T-helper 2 cell treated with Interferon-gamma antibody and Interleukin-4, amounts not matched to agents 5 μg/mL and 100 μg/mL, for 36 hours (primary cell): ENCODE results near the gene SLC4A7.
"Not testable (repeated sequence)": the region's sequence is repeated elsewhere in the genome, so short reads cannot be mapped to it uniquely, and the experiment has no call there.

Experiments used
- DNase-seq: peaks from one replicate; pipeline ENCODE4 v3.0.0; 2021; ENCODE audit warnings: low spot score
- H3K27ac Mint-ChIP-seq: one replicate; pipeline ENCODE4 v1.8.0; 2021; ENCODE audit warnings: mild to moderate bottlenecking, mixed read lengths
- H3K27me3 Mint-ChIP-seq: one replicate; pipeline ENCODE4 v1.8.0; 2021; ENCODE audit warnings: low read depth, mixed read lengths
- H3K36me3 Mint-ChIP-seq: one replicate; pipeline ENCODE4 v1.8.0; 2021; ENCODE audit warnings: low read depth, mixed read lengths
- H3K4me1 Mint-ChIP-seq: one replicate; pipeline ENCODE4 v1.8.0; 2021; ENCODE audit warnings: low read depth, mixed read lengths
- H3K4me3 Mint-ChIP-seq: one replicate; pipeline ENCODE4 v1.8.0; 2022; ENCODE audit warnings: mild to moderate bottlenecking, moderate library complexity, mixed read lengths
- H3K9me3 Mint-ChIP-seq: one replicate; pipeline ENCODE4 v1.8.0; 2021; ENCODE audit warnings: mixed read lengths

The SLC4A7 gene

GRCh38 chr3:27484015-27484844 lies at the start of gene SLC4A7:
Gene SLC4A7, minus strand, starts transcription at chr3:27484384. Its CDS starts 258 bp downstream, at chr3:27484126.
- H3K9me3 Mint-ChIP-seq, result no peaks in the 10 kb centered on the region
- no peaks in the 10 kb centered on the region for H3K27me3 Mint-ChIP-seq
- H3K27ac Mint-ChIP-seq, result peak within 1 kb of the TSS; percentile 99
- peak; percentile 97 for DNase-seq
- peaks cover 33% of the 10 kb centered on the region for H3K36me3 Mint-ChIP-seq
- peaks cover 33% of the 10 kb centered on the region for H3K4me1 Mint-ChIP-seq
- H3K4me3 Mint-ChIP-seq, result peak within 1 kb of the TSS; percentile 99

DNA sequence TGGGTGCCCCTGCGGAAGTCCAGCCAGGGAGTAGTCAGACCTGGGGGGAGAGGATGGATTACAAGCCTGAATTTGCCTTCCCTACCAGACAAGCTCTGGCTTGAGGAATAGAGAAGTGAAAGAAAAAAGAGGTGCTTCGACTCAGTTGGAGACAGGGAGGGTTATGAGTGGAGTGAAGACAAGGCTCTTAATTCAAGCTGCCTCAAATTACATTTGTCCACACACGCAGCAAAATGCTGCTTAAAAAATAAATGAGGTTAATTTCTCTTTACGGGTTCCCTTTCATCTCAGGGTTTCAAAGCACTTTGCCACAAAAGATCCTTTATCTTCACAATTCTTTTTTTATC lies 49.0 kb upstream of the SLC4A7 start:
- H3K4me1 Mint-ChIP-seq, result peaks cover 18% of the 10 kb centered on the region
- no peaks in the 10 kb centered on the region for H3K36me3 Mint-ChIP-seq
- peak overlapping the region; percentile 33 for H3K4me3 Mint-ChIP-seq
- no peaks in the 10 kb centered on the region for H3K27me3 Mint-ChIP-seq
- no peak for DNase-seq
- H3K9me3 Mint-ChIP-seq, result no peaks in the 10 kb centered on the region
- H3K27ac Mint-ChIP-seq, result no peak overlapping the region

DNA sequence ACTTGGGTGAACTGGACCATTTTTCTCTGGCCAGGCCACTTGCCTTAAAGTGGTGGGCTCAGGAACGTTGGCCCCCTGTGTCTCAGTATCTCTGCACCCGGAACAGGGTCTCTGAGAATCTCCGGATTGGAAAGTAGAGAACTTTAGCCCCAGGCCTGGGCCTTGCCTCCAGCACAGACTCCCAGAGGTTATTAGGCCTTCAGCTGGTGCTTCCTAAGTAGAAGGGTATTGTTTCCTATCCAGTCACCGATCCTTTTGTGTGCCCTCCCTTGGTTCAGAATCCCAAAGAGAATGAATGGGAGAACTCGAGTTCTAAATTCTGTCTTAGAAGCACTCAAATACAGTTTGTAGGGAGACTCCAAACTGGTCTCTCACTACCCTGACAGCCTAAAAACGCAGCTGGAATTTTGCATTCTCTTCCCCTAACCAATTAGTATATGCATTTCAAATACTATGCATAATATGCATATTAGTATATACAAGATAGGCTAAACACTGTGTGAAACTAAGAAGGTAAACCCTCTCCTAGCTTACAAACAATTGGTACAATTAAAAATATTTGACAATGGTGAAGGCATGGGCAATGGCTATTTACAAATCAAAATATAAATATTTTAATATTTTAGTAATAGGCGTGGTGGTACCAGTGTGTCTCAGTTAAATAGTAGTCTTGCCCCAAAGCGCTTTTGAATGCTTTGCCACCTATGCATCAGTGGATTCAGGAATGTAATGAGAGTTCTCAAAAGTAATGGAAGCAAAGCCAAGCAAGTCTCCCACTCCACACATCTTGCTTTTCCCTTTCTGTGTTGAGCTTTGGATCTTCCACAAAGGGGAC lies 48.5 kb upstream of the SLC4A7 start:
- H3K9me3 Mint-ChIP-seq, result no peaks in the 10 kb centered on the region
- DNase-seq, result no peak
- H3K27me3 Mint-ChIP-seq, result no peaks in the 10 kb centered on the region
- peaks cover 18% of the 10 kb centered on the region for H3K4me1 Mint-ChIP-seq
- H3K27ac Mint-ChIP-seq, result no peak overlapping the region
- peak overlapping the region; percentile 33 for H3K4me3 Mint-ChIP-seq
- no peaks in the 10 kb centered on the region for H3K36me3 Mint-ChIP-seq

DNA sequence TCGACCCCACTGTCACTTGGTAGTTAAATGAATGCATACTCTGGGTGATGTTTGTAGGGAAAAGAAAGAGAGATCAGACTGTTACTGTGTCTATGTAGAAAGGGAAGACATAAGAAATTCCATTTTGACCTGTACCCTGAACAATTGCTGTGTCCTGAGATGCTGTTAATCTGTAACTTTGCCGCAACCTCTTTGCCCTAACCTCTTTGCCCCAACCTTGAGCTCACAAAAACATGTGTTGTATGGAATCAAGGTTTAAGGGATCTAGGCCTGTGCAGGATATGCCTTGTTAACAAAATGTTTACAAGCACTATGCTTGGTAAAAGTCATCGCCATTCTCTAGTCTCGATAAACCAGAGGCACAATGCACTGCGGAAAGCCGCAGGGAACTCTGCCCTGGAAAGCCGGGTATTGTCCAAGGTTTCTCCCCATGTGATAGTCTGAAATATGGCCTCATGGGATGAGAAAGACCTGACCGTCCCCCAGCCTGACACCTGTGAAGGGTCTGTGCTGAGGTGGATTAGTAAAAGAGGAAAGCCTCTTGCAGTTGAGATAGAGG lies 47.1 kb upstream of the SLC4A7 start:
- H3K9me3 Mint-ChIP-seq, DNase-seq, H3K36me3 Mint-ChIP-seq, H3K27me3 Mint-ChIP-seq, H3K27ac Mint-ChIP-seq, H3K4me3 Mint-ChIP-seq: not testable (repeated sequence)
- peaks cover 17% of the 10 kb centered on the region for H3K4me1 Mint-ChIP-seq

DNA sequence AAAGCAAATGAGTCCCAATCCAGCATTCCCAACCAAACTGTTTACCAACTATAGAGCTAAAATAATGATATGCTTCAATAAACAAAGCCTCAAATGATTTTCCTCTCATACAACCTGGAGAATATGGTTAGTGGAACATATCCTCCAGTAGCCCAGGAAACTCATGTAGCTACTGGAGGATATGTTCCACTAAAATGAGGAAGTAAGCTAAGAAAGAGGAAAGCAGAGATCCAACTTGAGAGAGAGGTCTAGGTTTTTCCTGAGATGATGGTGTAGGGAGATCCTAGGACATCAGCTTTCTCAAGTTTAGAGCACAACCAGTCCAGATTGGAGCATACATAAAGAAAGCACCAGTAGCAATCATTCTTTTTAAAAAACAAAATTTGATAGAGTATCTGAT lies 44.6 kb upstream of the SLC4A7 start:
- peaks cover 5% of the 10 kb centered on the region for H3K4me1 Mint-ChIP-seq
- no peak overlapping the region for H3K4me3 Mint-ChIP-seq
- DNase-seq, result no peak
- H3K9me3 Mint-ChIP-seq, result no peaks in the 10 kb centered on the region
- H3K27ac Mint-ChIP-seq, result no peak overlapping the region
- H3K27me3 Mint-ChIP-seq, result no peaks in the 10 kb centered on the region
- H3K36me3 Mint-ChIP-seq, result no peaks in the 10 kb centered on the region

DNA sequence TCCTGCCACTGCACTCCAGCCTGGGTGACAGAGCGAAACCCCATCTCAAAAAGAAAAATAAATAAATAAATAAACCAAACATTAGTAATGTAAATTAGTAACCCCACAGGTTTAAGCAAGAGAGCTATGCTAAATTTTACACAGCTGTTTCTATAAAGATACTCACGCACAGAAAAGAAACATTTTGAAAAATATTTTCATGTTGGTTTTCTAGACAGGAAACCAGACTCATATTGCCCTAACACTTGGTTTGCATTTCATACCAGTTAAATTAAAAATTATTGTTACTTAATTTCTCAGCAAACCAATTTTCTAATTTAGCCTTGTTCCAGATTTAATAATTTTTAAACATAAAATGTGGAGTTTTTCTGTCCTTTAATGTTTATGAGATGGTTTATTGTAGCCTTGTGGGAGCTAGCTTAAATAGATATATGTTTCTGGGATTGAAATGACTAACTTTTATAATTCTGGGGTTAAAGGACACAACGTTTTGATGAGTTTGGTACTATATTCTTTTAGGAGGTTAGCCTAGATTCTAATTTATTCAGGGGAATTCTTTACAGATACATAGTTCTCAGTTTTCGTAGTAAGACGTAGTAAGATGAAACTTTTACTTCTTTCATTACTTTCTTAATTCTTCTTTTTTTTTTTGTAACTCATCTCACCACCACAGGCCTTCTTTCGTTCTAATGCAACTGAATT lies 42.6 kb upstream of the SLC4A7 start:
- Mint-ChIP-seq H3K9me3 (no peaks in the 10 kb centered on the region), H3K4me1 (peaks cover 2% of the 10 kb centered on the region), H3K27ac (no peak overlapping the region), H3K27me3 (no peaks in the 10 kb centered on the region), H3K36me3 (no peaks in the 10 kb centered on the region), H3K4me3 (no peak overlapping the region)
- DNase-seq, result no peak

- H3K27ac Mint-ChIP-seq, result no peak overlapping the region
- H3K4me3 Mint-ChIP-seq, result no peak overlapping the region
- peaks cover under 1% of the 10 kb centered on the region for H3K4me1 Mint-ChIP-seq
- DNase-seq, result no peak
- no peaks in the 10 kb centered on the region for H3K27me3 Mint-ChIP-seq
- H3K36me3 Mint-ChIP-seq, result no peaks in the 10 kb centered on the region
- H3K9me3 Mint-ChIP-seq, result no peaks in the 10 kb centered on the region
Observed at GRCh38 chr3:27521872-27522265, 37.7 kb upstream of the SLC4A7 start.

DNA sequence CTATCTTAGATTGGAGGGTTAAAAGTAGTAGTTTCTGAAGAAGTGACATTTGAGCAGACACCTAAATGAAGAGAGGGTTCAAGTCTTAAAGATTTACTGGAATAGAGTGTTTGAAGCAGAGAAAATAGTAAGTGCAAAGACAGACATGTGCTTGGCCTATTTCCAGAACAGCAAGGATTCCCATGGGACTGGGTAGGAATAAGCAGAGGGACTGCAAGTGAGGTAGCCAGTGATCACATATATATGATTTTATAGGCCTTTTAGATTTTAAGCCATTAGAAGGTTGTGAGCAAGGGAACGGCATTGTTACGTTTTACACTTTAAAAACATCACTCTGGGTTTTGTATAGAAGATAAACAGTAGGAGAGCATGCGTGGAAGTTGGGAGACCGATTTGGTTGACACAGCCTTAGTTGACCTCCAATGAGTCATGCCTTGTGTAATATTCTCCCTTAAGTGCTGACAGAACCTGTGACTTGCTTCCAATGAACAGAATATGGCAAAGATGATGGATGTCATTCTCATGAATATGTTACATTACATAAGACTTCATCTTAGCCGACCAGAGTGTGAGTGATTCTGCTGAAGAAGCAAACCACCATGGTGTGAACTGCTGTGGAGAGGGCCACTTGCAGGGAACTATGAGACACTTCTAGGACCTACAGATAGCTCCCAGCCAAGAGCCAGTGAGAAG lies 37.1 kb upstream of the SLC4A7 start:
- no peaks in the 10 kb centered on the region for H3K9me3 Mint-ChIP-seq
- H3K27ac Mint-ChIP-seq, result no peak overlapping the region
- no peaks in the 10 kb centered on the region for H3K36me3 Mint-ChIP-seq
- H3K4me3 Mint-ChIP-seq, result no peak overlapping the region
- H3K27me3 Mint-ChIP-seq, result no peaks in the 10 kb centered on the region
- no peaks in the 10 kb centered on the region for H3K4me1 Mint-ChIP-seq
- no peak for DNase-seq

GRCh38 chr3:27511724-27512422 lies 27.7 kb upstream of the SLC4A7 start:
- Mint-ChIP-seq H3K4me3 (no peak overlapping the region), H3K4me1 (no peaks in the 10 kb centered on the region), H3K36me3 (no peaks in the 10 kb centered on the region), H3K27ac (no peak overlapping the region), H3K9me3 (no peaks in the 10 kb centered on the region), H3K27me3 (peaks cover 3% of the 10 kb centered on the region)
- no peak for DNase-seq

DNA sequence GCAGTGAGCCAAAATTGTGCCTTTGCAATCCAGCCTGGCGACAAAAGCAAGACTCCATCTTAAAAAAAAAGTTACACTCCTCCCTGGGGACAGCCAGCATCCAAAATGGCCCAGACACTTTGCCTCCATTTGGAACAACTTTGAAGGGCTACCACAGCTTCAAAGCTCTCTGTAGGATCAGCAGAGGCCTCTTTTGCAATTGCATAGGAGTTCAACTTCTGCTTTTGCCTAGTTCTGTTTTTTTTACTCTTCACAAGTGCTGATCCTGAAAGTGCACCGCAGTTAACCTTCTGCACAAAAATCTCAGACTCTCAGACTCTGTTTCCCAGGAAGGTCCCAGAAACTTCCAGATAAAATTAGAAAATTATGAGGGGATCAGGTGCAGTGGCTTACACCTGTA lies 25.2 kb upstream of the SLC4A7 start:
- H3K36me3 Mint-ChIP-seq, result no peaks in the 10 kb centered on the region
- H3K27ac Mint-ChIP-seq, result no peak overlapping the region
- no peaks in the 10 kb centered on the region for H3K9me3 Mint-ChIP-seq

GRCh38 chr3:27508424-27508823 lies 24.2 kb upstream of the SLC4A7 start:
- H3K36me3 Mint-ChIP-seq, result no peaks in the 10 kb centered on the region
- no peak overlapping the region for H3K27ac Mint-ChIP-seq
- DNase-seq, result no peak
- no peaks in the 10 kb centered on the region for H3K9me3 Mint-ChIP-seq
- peaks cover 2% of the 10 kb centered on the region for H3K4me1 Mint-ChIP-seq
- H3K27me3 Mint-ChIP-seq, result peaks cover 3% of the 10 kb centered on the region
- H3K4me3 Mint-ChIP-seq, result no peak overlapping the region

More for the DNA sequence above, 25.2 kb upstream of the SLC4A7 start:
- DNase-seq, result no peak
- no peak overlapping the region for H3K4me3 Mint-ChIP-seq
- H3K27me3 Mint-ChIP-seq, result peaks cover 3% of the 10 kb centered on the region
- peaks cover 2% of the 10 kb centered on the region for H3K4me1 Mint-ChIP-seq

- DNase-seq, result no peak
- H3K4me1 Mint-ChIP-seq, result peaks cover 2% of the 10 kb centered on the region
- H3K9me3 Mint-ChIP-seq, result no peaks in the 10 kb centered on the region
- H3K4me3 Mint-ChIP-seq, result no peak overlapping the region
- no peaks in the 10 kb centered on the region for H3K27me3 Mint-ChIP-seq
- no peak overlapping the region for H3K27ac Mint-ChIP-seq
- H3K36me3 Mint-ChIP-seq, result no peaks in the 10 kb centered on the region
Observed at GRCh38 chr3:27507515-27508266, 23.5 kb upstream of the SLC4A7 start.
